Measurements from ENCODE around the gene LINGO3. TPM values are rescaled to one million over a fixed set of nuclear protein-coding genes. Genes with fewer than 3 reads are reported as not detected.

The LINGO3 gene
- total and polyA plus RNA-seq, 2 donors (not counting 3 experiments of a cell fraction or from before 2014, with no cell fraction given): not detected

- intact Hi-C loops (cut with micrococcal nuclease): no loop called here
- dilution Hi-C loops (cut with MboI; ENCODE audit: extremely low pct_ligation_motif_present, low sequenced_read_pairs): no loop called here
- TSS peak; percentile 19 for BruUV-seq (replicated peaks)
- no peak overlapping the region for H2AFZ ChIP-seq (ENCODE audit: low read depth, low read length)
- H3K9me1 ChIP-seq (replicated peaks; ENCODE audit: control insufficient read depth, extremely low read depth, insufficient read depth, low read length): no peaks in the 10 kb centered on the region
- no peaks in the 10 kb centered on the region for H3K4me1 ChIP-seq (ENCODE audit: control insufficient read depth, extremely low read depth, insufficient read depth, low read length)
- H3K9me3 ChIP-seq (replicated peaks; ENCODE audit: control insufficient read depth, insufficient read depth, low read length): no peaks in the 10 kb centered on the region
- CTCF ChIA-PET: no interaction called here
- TF ChIP-seq FOS (IDR thresholded peaks at IDR 0.05; ENCODE audit: borderline replicate concordance, insufficient read depth, low read length) (no peak), MYC (IDR thresholded peaks at IDR 0.05; ENCODE audit: low read depth, low read length) (no peak), JUN (IDR thresholded peaks at IDR 0.05; ENCODE audit: borderline replicate concordance, insufficient read depth, insufficient read length, low read depth) (no peak), POLR2A (IDR thresholded peaks at IDR 0.05; ENCODE audit: low read depth, low read length) (no peak), GATA2 (IDR thresholded peaks at IDR 0.05; ENCODE audit: insufficient read depth, insufficient read length, low read depth, low read length) (no peak), CTCF (IDR thresholded peaks at IDR 0.05; ENCODE audit: extremely low read depth in 1 of 2, insufficient read depth in 1 of 2, low read depth in 1 of 2, low read length in 2 of 2) (no peak), POLR2AphosphoS5 (IDR thresholded peaks at IDR 0.05; ENCODE audit: insufficient read depth, low read depth, low read length) (no peak), EZH2 (IDR thresholded peaks at IDR 0.05; ENCODE audit: borderline replicate concordance, low read depth, low read length, severe bottlenecking) (no peak)
- TF ChIP-seq, protein P1, sequence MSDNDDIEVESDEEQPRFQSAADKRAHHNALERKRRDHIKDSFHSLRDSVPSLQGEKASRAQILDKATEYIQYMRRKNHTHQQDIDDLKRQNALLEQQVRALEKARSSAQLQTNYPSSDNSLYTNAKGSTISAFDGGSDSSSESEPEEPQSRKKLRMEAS (IDR thresholded peaks at IDR 0.05; ENCODE audit: insufficient read depth, insufficient read length): no peak
- no peak overlapping the region for H3K4me3 ChIP-seq (replicated peaks in 1 of 3; ENCODE audit: insufficient read depth in 1 of 3, low read depth in 1 of 3, low read length in 3 of 3)
- no peaks in the 10 kb centered on the region for H3K79me2 ChIP-seq (ENCODE audit: control insufficient read depth, insufficient read depth, low read length)
- H3K4me2 ChIP-seq (ENCODE audit: insufficient read depth, low read length): no peak overlapping the region
- DNase-seq (ENCODE audit: low read depth, low spot score) (no peak), FAIRE-seq (no peak)
- H4K20me1 ChIP-seq (replicated peaks; ENCODE audit: control insufficient read depth, extremely low read depth, insufficient read depth, low read length): no peaks in the 10 kb centered on the region
- POLR2A ChIA-PET: no interaction called here
- no peaks in the 10 kb centered on the region for H3K27me3 ChIP-seq (ENCODE audit: control insufficient read depth in 2 of 2, insufficient read depth in 2 of 2, low read length in 2 of 2)
- H3K9ac ChIP-seq (replicated peaks; ENCODE audit: extremely low read depth, insufficient read depth, low read length): no peak overlapping the region
- peaks cover 0 to 17% of the 10 kb centered on the region in 2 experiments for H3K36me3 ChIP-seq (ENCODE audit: control insufficient read depth in 2 of 2, extremely low read depth in 1 of 2, insufficient read depth in 2 of 2, low read length in 2 of 2)
- no peak overlapping the region for H3K27ac ChIP-seq (ENCODE audit: insufficient read depth, low read depth, low read length)
Observed at GRCh38 chr19:2353159-2353886, 45.4 kb upstream of the LINGO3 start.

Data from endothelial cell of umbilical vein (primary cell).